Measurements from ENCODE around the gene SEPTIN1. TPM values are rescaled to one million over a fixed set of nuclear protein-coding genes. Genes with fewer than 3 reads are reported as not detected.
A peak's percentile ranks its signal among the peaks of the same experiment; 100 is the strongest.
"Not testable (repeated sequence)": the region's sequence is repeated elsewhere in the genome, so short reads cannot be mapped to it uniquely, and the experiment has no call there.

SEPTIN1 gene
- total and polyA plus RNA-seq, 7 experiments from 2014 or later: 176 to 355 (median 201) TPM

GRCh38 chr16:30342751-30343490 is 39.4 kb downstream of the SEPTIN1 start:
- no peak for DNase-seq
- Histone ChIP-seq H3K27ac (ENCODE audit: low read depth, low read length) (no peak overlapping the region), H3K4me3 (ENCODE audit: low read length) (no peak overlapping the region), H3K9me3 (ENCODE audit: control insufficient read depth in 2 of 3, low read length in 3 of 3) (no peaks in the 10 kb centered on the region), H3K4me1 (ENCODE audit: control insufficient read depth in 2 of 2, insufficient read depth in 2 of 2, low read length in 2 of 2) (no peaks in the 10 kb centered on the region), H3K36me3 (ENCODE audit: control insufficient read depth in 2 of 3, insufficient read depth in 3 of 3, low read length in 3 of 3) (no peaks in the 10 kb centered on the region), H3K27me3 (ENCODE audit: control insufficient read depth in 2 of 2, insufficient read depth in 2 of 2, low read length in 2 of 2) (no peaks in the 10 kb centered on the region)
- Mint-ChIP-seq H3K9me3 (no peaks in the 10 kb centered on the region), H3K27me3 (no peaks in the 10 kb centered on the region), H3K27ac (no peak overlapping the region), H3K36me3 (no peaks in the 10 kb centered on the region), H3K4me3 (no peak overlapping the region), H3K4me1 (peaks cover 0 to 6% (median 5%) of the 10 kb centered on the region in 7 donors)
- ATAC-seq: no peak
- ChIA-PET POLR2A (interaction anchor here (0.5 kb wide), 1 partner anchor 269 kb away, joined by 3 read pairs; no protein-coding TSS in a partner anchor), CTCF (interaction anchor here (1.5 kb wide), 1 partner anchor 67 kb away, joined by 3 read pairs; no protein-coding TSS in a partner anchor)
- intact Hi-C loops (cut with micrococcal nuclease): no loop called here

GRCh38 chr16:30341971-30342370 is 40.4 kb downstream of the SEPTIN1 start:
- ATAC-seq, H3K27me3 Mint-ChIP-seq, H3K4me3 Mint-ChIP-seq: not testable (repeated sequence)

DNA sequence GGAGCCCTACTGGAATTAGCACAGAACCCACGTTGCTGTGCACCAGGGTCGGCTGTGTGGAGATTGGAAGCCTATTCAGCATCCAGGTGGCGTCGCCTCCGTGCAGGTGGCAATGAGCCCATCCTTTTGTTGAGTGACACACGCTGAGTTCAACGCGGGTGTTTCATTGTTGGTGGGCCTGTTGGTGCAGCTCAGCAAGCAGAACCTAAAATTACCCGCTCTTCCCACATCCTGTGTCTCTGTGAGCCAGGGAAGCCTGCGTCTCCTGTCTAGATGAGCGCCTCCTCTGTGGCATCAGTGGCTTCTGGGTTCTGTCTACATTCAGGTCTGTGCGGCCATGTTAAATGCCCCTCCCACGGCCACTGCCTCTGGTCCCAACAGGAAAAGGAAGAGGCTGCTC is 41.7 kb downstream of the SEPTIN1 start:
- CTCF ChIA-PET: interaction anchor here (0.6 kb wide), 1 partner anchor 301 kb away, joined by 4 read pairs; no protein-coding TSS in a partner anchor
- no peaks in the 10 kb centered on the region for H3K27me3 Mint-ChIP-seq
- H3K9me3 ChIP-seq (ENCODE audit: control insufficient read depth in 2 of 3, low read length in 3 of 3): no peaks in the 10 kb centered on the region
- intact Hi-C loops (cut with micrococcal nuclease): no loop called here
- peak overlapping the region in 5 of 9 donors; percentile 6 to 74 (median 38) for H3K27ac Mint-ChIP-seq
- peaks cover 4 to 16% (median 11%) of the 10 kb centered on the region in 7 donors for H3K4me1 Mint-ChIP-seq
- DNase-seq (peak in 2 of 9 donors; percentile 15 to 33), ATAC-seq (no peak)
- no peak overlapping the region for H3K4me3 ChIP-seq (ENCODE audit: low read length)
- POLR2A ChIA-PET: no interaction called here
- no peaks in the 10 kb centered on the region for H3K9me3 Mint-ChIP-seq
- H3K36me3 ChIP-seq (ENCODE audit: control insufficient read depth in 2 of 3, insufficient read depth in 3 of 3, low read length in 3 of 3): no peaks in the 10 kb centered on the region
- H3K27me3 ChIP-seq (ENCODE audit: control insufficient read depth in 2 of 2, insufficient read depth in 2 of 2, low read length in 2 of 2): no peaks in the 10 kb centered on the region
- H3K4me3 Mint-ChIP-seq: peak overlapping the region in 7 of 10 donors; percentile 3 to 66 (median 31)
- peaks cover 4 to 6% of the 10 kb centered on the region in 2 donors for H3K4me1 ChIP-seq (ENCODE audit: control insufficient read depth in 2 of 2, insufficient read depth in 2 of 2, low read length in 2 of 2)
- H3K36me3 Mint-ChIP-seq: no peaks in the 10 kb centered on the region
- no peak overlapping the region for H3K27ac ChIP-seq (ENCODE audit: low read depth, low read length)

More at GRCh38 chr16:30341971-30342370, 40.4 kb downstream of the SEPTIN1 start:
- CTCF ChIA-PET: interaction anchor here (1.5 kb wide), 1 partner anchor 68 kb away, joined by 3 read pairs; no protein-coding TSS in a partner anchor
- H3K36me3 ChIP-seq (ENCODE audit: control insufficient read depth in 2 of 3, insufficient read depth in 3 of 3, low read length in 3 of 3); H3K4me3 ChIP-seq (ENCODE audit: low read length); POLR2A ChIA-PET; H3K27ac ChIP-seq (ENCODE audit: low read depth, low read length); H3K27me3 ChIP-seq (ENCODE audit: control insufficient read depth in 2 of 2, insufficient read depth in 2 of 2, low read length in 2 of 2); H3K9me3 Mint-ChIP-seq; H3K27ac Mint-ChIP-seq; DNase-seq; H3K4me1 ChIP-seq (ENCODE audit: control insufficient read depth in 2 of 2, insufficient read depth in 2 of 2, low read length in 2 of 2); intact Hi-C loops (cut with micrococcal nuclease); H3K9me3 ChIP-seq (ENCODE audit: control insufficient read depth in 2 of 3, low read length in 3 of 3); H3K36me3 Mint-ChIP-seq: not testable (repeated sequence)
- H3K4me1 Mint-ChIP-seq: peaks cover 0 to 10% (median 5%) of the 10 kb centered on the region in 7 donors

DNA sequence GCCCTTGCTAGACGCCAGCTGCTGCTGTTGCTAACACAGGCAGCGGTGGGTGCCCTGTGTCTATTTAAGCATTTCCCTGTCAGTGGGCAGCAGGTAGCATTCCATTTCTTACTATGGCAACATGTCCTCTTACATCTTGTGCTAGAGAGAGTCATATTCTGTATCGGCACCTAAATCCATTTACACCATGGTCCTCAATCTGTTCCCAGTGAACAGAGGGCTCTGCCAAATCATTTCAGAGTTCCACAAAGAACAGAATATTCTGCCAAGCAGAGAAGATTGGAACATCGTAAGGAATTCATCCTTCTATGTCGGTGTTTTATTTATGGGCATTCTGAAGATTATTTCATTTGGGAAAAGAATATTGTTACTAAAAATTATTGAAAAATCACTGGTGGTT is 43.6 kb downstream of the SEPTIN1 start:
- H3K27me3 ChIP-seq (ENCODE audit: control insufficient read depth in 2 of 2, insufficient read depth in 2 of 2, low read length in 2 of 2); DNase-seq; CTCF ChIA-PET; H3K27ac Mint-ChIP-seq; ATAC-seq; H3K27ac ChIP-seq (ENCODE audit: low read depth, low read length); H3K36me3 Mint-ChIP-seq; H3K9me3 ChIP-seq (ENCODE audit: control insufficient read depth in 2 of 3, low read length in 3 of 3); H3K4me1 ChIP-seq (ENCODE audit: control insufficient read depth in 2 of 2, insufficient read depth in 2 of 2, low read length in 2 of 2); H3K36me3 ChIP-seq (ENCODE audit: control insufficient read depth in 2 of 3, insufficient read depth in 3 of 3, low read length in 3 of 3); H3K27me3 Mint-ChIP-seq; H3K9me3 Mint-ChIP-seq; H3K4me3 ChIP-seq (ENCODE audit: low read length); POLR2A ChIA-PET: not testable (repeated sequence)
- peak overlapping the region in 1 of 10 donors; percentile 18 for H3K4me3 Mint-ChIP-seq
- intact Hi-C loops (cut with micrococcal nuclease): loop anchor here in 1 of 2 donors (10.0 kb wide), 1 partner anchor 244 kb away; the partner anchor contains the start of genes TBX6 and YPEL3
- peaks cover 4 to 20% (median 15%) of the 10 kb centered on the region in 7 donors for H3K4me1 Mint-ChIP-seq

DNA sequence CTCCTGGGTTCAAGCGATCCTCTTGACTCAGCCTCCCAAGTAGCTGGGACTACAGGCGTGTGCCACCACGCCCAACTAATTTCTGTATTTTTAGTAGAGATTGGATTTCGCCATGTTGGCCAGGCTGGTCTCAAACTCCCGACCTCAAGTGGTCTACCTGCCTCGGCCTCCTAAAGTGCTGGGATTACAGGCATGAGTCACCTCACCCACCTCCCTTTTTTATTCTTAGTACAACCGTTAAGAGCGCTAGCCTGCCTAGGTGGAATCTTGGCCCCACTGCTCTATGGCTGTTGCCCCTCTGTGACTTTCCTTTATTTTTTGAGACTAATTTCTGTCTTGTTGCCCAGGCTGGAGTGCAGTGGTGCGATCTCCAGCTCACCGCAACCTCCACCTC is 44.4 kb downstream of the SEPTIN1 start:
- ATAC-seq; H3K9me3 ChIP-seq (ENCODE audit: control insufficient read depth in 2 of 3, low read length in 3 of 3); H3K27ac Mint-ChIP-seq; H3K27me3 ChIP-seq (ENCODE audit: control insufficient read depth in 2 of 2, insufficient read depth in 2 of 2, low read length in 2 of 2); H3K36me3 Mint-ChIP-seq; POLR2A ChIA-PET; H3K4me3 ChIP-seq (ENCODE audit: low read length); H3K36me3 ChIP-seq (ENCODE audit: control insufficient read depth in 2 of 3, insufficient read depth in 3 of 3, low read length in 3 of 3); H3K4me1 ChIP-seq (ENCODE audit: control insufficient read depth in 2 of 2, insufficient read depth in 2 of 2, low read length in 2 of 2); CTCF ChIA-PET; H3K27ac ChIP-seq (ENCODE audit: low read depth, low read length); H3K4me3 Mint-ChIP-seq; DNase-seq; H3K27me3 Mint-ChIP-seq; H3K9me3 Mint-ChIP-seq: not testable (repeated sequence)
- peaks cover 4 to 22% (median 15%) of the 10 kb centered on the region in 7 donors for H3K4me1 Mint-ChIP-seq
- intact Hi-C loops (cut with micrococcal nuclease): loop anchor here in 1 of 2 donors (10.0 kb wide), 1 partner anchor 243 kb away; the partner anchor contains the start of genes TBX6 and YPEL3

DNA sequence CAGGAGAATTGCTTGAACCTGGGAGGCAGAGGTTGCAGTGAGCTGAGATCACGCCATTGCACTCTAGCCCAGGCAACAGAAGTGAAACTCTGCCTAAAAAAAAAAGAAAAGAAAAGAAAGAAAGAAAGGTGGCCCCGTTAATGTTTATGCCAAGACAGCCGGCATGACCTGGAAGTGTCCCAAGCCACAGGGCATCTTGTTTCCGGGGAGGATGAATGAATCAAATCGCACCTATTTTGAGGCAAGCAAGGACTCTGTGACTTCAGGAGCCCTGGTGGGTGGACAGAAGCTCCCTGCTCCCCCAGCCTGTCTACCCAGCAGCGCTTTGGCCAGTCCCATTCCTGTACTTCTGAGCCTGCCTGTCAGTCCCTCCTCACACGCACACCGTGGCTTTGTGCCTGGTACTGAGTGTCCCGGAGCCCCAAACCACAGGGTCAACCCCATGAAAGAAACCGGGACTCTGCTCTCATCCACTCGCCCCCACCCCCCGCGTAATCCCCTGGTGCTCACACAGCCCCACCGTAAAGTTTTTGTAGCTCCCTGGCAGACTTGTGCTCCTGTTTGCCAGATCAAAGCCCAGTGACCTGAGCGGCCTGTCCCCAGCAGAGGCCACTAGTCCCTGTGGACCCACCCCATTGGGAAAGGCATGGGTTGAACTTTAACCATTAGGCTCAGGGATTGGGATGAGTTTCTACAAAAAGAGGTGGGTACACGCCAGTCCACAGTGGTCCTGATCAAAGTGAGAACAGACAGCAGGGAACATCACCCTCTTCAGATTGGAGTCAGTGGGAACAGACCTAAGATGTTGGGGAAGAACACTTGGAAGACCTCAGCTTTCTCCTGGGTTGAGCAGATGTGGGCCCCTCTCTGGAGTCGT is 46.5 kb downstream of the SEPTIN1 start:
- ChIA-PET CTCF (interaction anchor here (0.6 to 1.3 kb wide), 3 partner anchors 19 to 74 kb away, joined by 3 to 6 read pairs (median 5); no protein-coding TSS in a partner anchor), POLR2A (interaction anchor here (0.6 to 1.9 kb wide), 15 partner anchors 14 to 413 kb away, joined by 3 to 13 read pairs (median 4); partner anchors contain the start of genes ALDOA, CD2BP2, CORO1A and PHKG2)
- Histone ChIP-seq H3K27me3 (ENCODE audit: control insufficient read depth in 2 of 2, insufficient read depth in 2 of 2, low read length in 2 of 2) (no peaks in the 10 kb centered on the region), H3K4me1 (ENCODE audit: control insufficient read depth in 2 of 2, insufficient read depth in 2 of 2, low read length in 2 of 2) (peaks cover 7% of the 10 kb centered on the region in 2 donors), H3K4me3 (ENCODE audit: low read length) (peak overlapping the region; percentile 50), H3K27ac (ENCODE audit: low read depth, low read length) (peak overlapping the region; percentile 74), H3K36me3 (ENCODE audit: control insufficient read depth in 2 of 3, insufficient read depth in 3 of 3, low read length in 3 of 3) (no peaks in the 10 kb centered on the region), H3K9me3 (ENCODE audit: control insufficient read depth in 2 of 3, low read length in 3 of 3) (no peaks in the 10 kb centered on the region)
- Mint-ChIP-seq H3K4me3 (peak overlapping the region; percentile 80 to 96 (median 87)), H3K27ac (peak overlapping the region; percentile 57 to 91 (median 81)), H3K4me1 (peaks cover 3 to 30% (median 17%) of the 10 kb centered on the region in 7 donors), H3K9me3 (no peaks in the 10 kb centered on the region), H3K36me3 (peaks cover 0 to 1% (median 0%) of the 10 kb centered on the region in 5 donors), H3K27me3 (no peaks in the 10 kb centered on the region)
- ATAC-seq (no peak), DNase-seq (peak in 1 of 9 donors; percentile 26)
- intact Hi-C loops (cut with micrococcal nuclease): loop anchor here (1.0 to 10.0 kb wide), 9 partner anchors 19 to 362 kb away; partner anchors contain the start of genes CD2BP2 (in 2 of the 2), ALDOA (in 1 of the 2), SEPTIN1 (in 1 of the 2) and TBC1D10B (in 1 of the 2)

Measured in naive thymus-derived CD4-positive, alpha-beta T cell (primary cell).